Measurements from ENCODE around the gene HOXC9.

Gene HOXC9

GRCh38 chr12:53983950-53984572, 15.9 kb upstream of the HOXC9 start:
- no peak for TF ChIP-seq CTCF (IDR thresholded peaks at IDR 0.05; ENCODE audit: low read depth, low read length)
- DNase-seq (ENCODE audit: low read depth, low spot score), result no peak
- H3K4me3 ChIP-seq (ENCODE audit: low read depth, low read length), result no peak overlapping the region
- in situ Hi-C loops (cut with HindIII; ENCODE audit: low sequenced_read_pairs), result no loop called here

- peak; percentile 83 for DNase-seq (ENCODE audit: low read depth, low spot score)
- H3K4me3 ChIP-seq (ENCODE audit: low read depth, low read length), result peak within 1 kb of the TSS; percentile 4
- in situ Hi-C loops (cut with HindIII; ENCODE audit: low sequenced_read_pairs), result no loop called here
- peak; percentile 75 for TF ChIP-seq CTCF (IDR thresholded peaks at IDR 0.05; ENCODE audit: low read depth, low read length)
These were observed 14.9 kb upstream of the HOXC9 start, which contains the start of gene HOXC10 for GRCh38 chr12:53984901-53985691. HOXC10 (plus strand) TSS chr12:53985146; CDS start chr12:53985260, 114 bp downstream.

DNA sequence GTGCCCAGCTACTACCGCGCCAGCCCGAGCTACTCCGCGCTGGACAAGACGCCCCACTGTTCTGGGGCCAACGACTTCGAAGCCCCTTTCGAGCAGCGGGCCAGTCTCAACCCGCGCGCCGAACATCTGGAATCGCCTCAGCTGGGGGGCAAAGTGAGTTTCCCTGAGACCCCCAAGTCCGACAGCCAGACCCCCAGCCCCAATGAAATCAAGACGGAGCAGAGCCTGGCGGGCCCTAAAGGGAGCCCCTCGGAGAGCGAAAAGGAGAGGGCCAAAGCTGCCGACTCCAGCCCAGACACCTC, 14.3 kb upstream of the HOXC9 start:
- in situ Hi-C loops (cut with HindIII; ENCODE audit: low sequenced_read_pairs), result no loop called here
- no peak for DNase-seq (ENCODE audit: low read depth, low spot score)
- H3K4me3 ChIP-seq (ENCODE audit: low read depth, low read length), result no peak overlapping the region
- TF ChIP-seq CTCF (IDR thresholded peaks at IDR 0.05; ENCODE audit: low read depth, low read length), result no peak

GRCh38 chr12:53985994-53986685, 13.8 kb upstream of the HOXC9 start:
- no peak overlapping the region for H3K4me3 ChIP-seq (ENCODE audit: low read depth, low read length)
- no peak for TF ChIP-seq CTCF (IDR thresholded peaks at IDR 0.05; ENCODE audit: low read depth, low read length)
- in situ Hi-C loops (cut with HindIII; ENCODE audit: low sequenced_read_pairs), result no loop called here
- DNase-seq (ENCODE audit: low read depth, low spot score), result no peak

DNA sequence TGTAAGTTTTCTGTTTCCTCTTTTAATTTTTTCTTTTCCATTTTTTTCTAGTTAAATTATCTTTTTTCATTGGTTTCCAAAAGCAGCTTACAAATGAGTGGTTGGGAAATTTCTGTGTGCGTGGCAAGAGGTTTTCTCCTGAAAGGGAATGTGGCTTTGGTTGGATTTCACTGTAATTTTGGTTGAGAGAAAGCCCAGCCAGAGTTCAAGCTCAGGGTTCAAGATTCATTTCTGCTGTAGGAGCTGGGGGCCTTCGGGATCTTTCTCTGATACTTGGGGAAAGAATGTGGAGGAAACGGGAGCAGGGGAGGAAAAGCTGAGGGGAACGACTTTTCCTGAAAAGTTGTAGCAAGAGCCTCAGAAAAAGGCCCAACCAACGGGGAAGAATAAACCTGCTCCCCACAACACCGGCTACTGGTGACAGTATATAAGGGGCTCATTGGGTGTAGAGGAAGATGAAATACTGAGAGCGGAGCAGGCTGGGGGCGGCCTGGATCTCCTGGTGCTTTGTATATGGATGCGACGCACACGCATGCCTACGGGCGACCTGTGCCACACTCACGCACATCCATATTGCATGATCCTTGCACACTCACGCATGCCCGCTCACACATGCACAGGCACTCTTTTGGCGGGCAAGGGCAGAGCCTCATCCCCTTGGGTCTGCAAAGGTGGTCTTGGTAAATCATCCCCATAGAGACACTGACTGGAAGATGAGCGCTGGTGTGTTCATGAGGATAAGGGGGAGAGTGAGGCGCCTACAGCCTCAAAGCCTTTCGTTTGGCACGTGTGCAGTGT, 13.1 kb upstream of the HOXC9 start:
- no peak for DNase-seq (ENCODE audit: low read depth, low spot score)
- in situ Hi-C loops (cut with HindIII; ENCODE audit: low sequenced_read_pairs), result no loop called here
- H3K4me3 ChIP-seq (ENCODE audit: low read depth, low read length), result no peak overlapping the region
- TF ChIP-seq CTCF (IDR thresholded peaks at IDR 0.05; ENCODE audit: low read depth, low read length), result no peak

GRCh38 chr12:53987787-53988230, 12.2 kb upstream of the HOXC9 start:
- TF ChIP-seq CTCF (IDR thresholded peaks at IDR 0.05; ENCODE audit: low read depth, low read length), result no peak
- in situ Hi-C loops (cut with HindIII; ENCODE audit: low sequenced_read_pairs), result no loop called here
- H3K4me3 ChIP-seq (ENCODE audit: low read depth, low read length), result no peak overlapping the region
- DNase-seq (ENCODE audit: low read depth, low spot score), result no peak
